Activated CD8-positive, alpha-beta memory T cell treated with anti-CD3 and anti-CD28 coated beads, Interleukin-2, amount 50 U/mL, for 4 hours (primary cell): ENCODE data around the gene ROBO1.
"Not testable (repeated sequence)": the region's sequence is repeated elsewhere in the genome, so short reads cannot be mapped to it uniquely, and the experiment has no call there.

Source experiments
- DNase-seq: peaks from one replicate; pipeline ENCODE4 v3.0.0-alpha.2; 2020

Gene ROBO1

GRCh38 chr3:79217096-79217495, 550.7 kb downstream of the ROBO1 start:
- DNase-seq, result no peak

GRCh38 chr3:79215286-79215685, 552.5 kb downstream of the ROBO1 start:
- DNase-seq, result no peak

- no peak for DNase-seq
Observed at GRCh38 chr3:79211586-79212359, 556.0 kb downstream of the ROBO1 start.

GRCh38 chr3:79204351-79204750, 563.4 kb downstream of the ROBO1 start:
- no peak for DNase-seq

GRCh38 chr3:79203144-79203519, 564.7 kb downstream of the ROBO1 start:
- no peak for DNase-seq

- DNase-seq, result no peak
Observed at GRCh38 chr3:79202471-79203143, 565.2 kb downstream of the ROBO1 start.

GRCh38 chr3:79200456-79200855, 567.3 kb downstream of the ROBO1 start:
- no peak for DNase-seq

- DNase-seq, result no peak
Observed at GRCh38 chr3:79199966-79200365, 567.8 kb downstream of the ROBO1 start.

GRCh38 chr3:79187426-79187825, 580.4 kb downstream of the ROBO1 start:
- DNase-seq, result no peak

- no peak for DNase-seq
Observed at GRCh38 chr3:79184251-79184650, 583.5 kb downstream of the ROBO1 start.

- DNase-seq, result no peak
Observed at GRCh38 chr3:79183496-79183895, 584.3 kb downstream of the ROBO1 start.

- DNase-seq, result no peak
Observed at GRCh38 chr3:79178471-79179180, 589.2 kb downstream of the ROBO1 start.

- no peak for DNase-seq
Observed at GRCh38 chr3:79175870-79176269, 591.9 kb downstream of the ROBO1 start.

GRCh38 chr3:79173259-79173658, 594.5 kb downstream of the ROBO1 start:
- DNase-seq, result not testable (repeated sequence)

GRCh38 chr3:79172241-79172640, 595.6 kb downstream of the ROBO1 start:
- no peak for DNase-seq

GRCh38 chr3:79170021-79170420, 597.8 kb downstream of the ROBO1 start:
- DNase-seq, result no peak

- no peak for DNase-seq
Observed at GRCh38 chr3:79167651-79168416, 600.0 kb downstream of the ROBO1 start.

GRCh38 chr3:79162653-79163052, 605.1 kb downstream of the ROBO1 start:
- DNase-seq, result no peak

GRCh38 chr3:79161941-79162340, 605.9 kb downstream of the ROBO1 start:
- DNase-seq, result no peak

GRCh38 chr3:79160421-79160820, 607.4 kb downstream of the ROBO1 start:
- DNase-seq, result no peak

GRCh38 chr3:79159736-79160135, 608.1 kb downstream of the ROBO1 start:
- no peak for DNase-seq

GRCh38 chr3:79157191-79157590, 610.6 kb downstream of the ROBO1 start:
- DNase-seq, result no peak

GRCh38 chr3:79154865-79155264, 612.9 kb downstream of the ROBO1 start:
- no peak for DNase-seq
